K562 (cell line): ENCODE results near the gene LMOD1. TPM values are rescaled to one million over a fixed set of nuclear protein-coding genes. Genes with fewer than 3 reads are reported as not detected.
A peak's percentile ranks its signal among the peaks of the same experiment; 100 is the strongest.

Source experiments
- ATAC-seq: fragments of 200-7000 bp; cut with Tn5 transposase; 3 replicates; pipeline ENCODE4 v1.9.1; 2020; ENCODE audit warnings: moderate library complexity
- BruUV-seq: library from RNA; stranded (reverse); fragments of 400-500 nt; replicated peaks from 2 replicates; lab custom pipeline; 2021; lab: Mats Ljungman, UMichigan
- CTCF ChIA-PET: fragments of 300-600 bp; formaldehyde crosslinking; extraction: SDS; loops from one replicate; lab custom pipeline; 2021; ENCODE audit warnings: low intra/inter-chr PET ratio; lab: Yijun Ruan, JAX
- POLR2A ChIA-PET: fragments of 300-600, 350-650 bp; sonication (Branson Sonifier 250); formaldehyde crosslinking; extraction: SDS; loops from one replicate; lab custom pipeline; 2021; ENCODE audit warnings: antibody characterized with exemption, inconsistent platforms; lab: Yijun Ruan, JAX
- DNase-seq, 4 experiments: peaks; one replicate each; pipeline versions ENCODE4 v3.0.0 to v3.0.0-alpha.2; 2011 to 2018; ENCODE audit warnings: low spot score in 3 of 4, mixed read lengths in 3 of 4; ENCODE audit errors: extremely low read depth in 1 of 4
- FAIRE-seq: peaks from 2 replicates; lab custom pipeline; 2011; peaks lifted over from hg19 to GRCh38; lab: Jason Lieb, UNC
- H2AFZ ChIP-seq: 2 replicates; pipeline ENCODE4 v1.6.0; 2011; ENCODE audit warnings: low read depth, low read length, control low read depth, inconsistent platforms
- H3K27ac ChIP-seq: fragments of 200-600 bp; 3 replicates; pipeline ENCODE4 v1.8.0; 2011; ENCODE audit warnings: low read depth, mild to moderate bottlenecking, control low read depth, inconsistent platforms, low read length, moderate library complexity, mixed read lengths; ENCODE audit errors: extremely low read depth
- H3K27me3 ChIP-seq, 2 experiments: fragments of 300-600 bp in 1 of 2; 2 replicates in 1 of 2; 3 replicates in 1 of 2; pipeline versions ENCODE4 v1.6.0 to v1.8.0; 2011; ENCODE audit warnings: inconsistent platforms in 2 of 2, low read length in 2 of 2, mild to moderate bottlenecking in 1 of 2, mixed read lengths in 1 of 2, moderate library complexity in 1 of 2; ENCODE audit not compliant: control insufficient read depth in 2 of 2, insufficient read depth in 2 of 2
- H3K36me3 ChIP-seq: fragments of 300-600 bp; 3 replicates; pipeline ENCODE4 v1.8.0; 2011; ENCODE audit warnings: mild to moderate bottlenecking, low read length, inconsistent platforms; ENCODE audit not compliant: control insufficient read depth, insufficient read depth
- H3K4me1 ChIP-seq, 2 experiments: fragments of 200-600 bp in 1 of 2; replicated peaks in 1 of 2; 2 replicates in 1 of 2; 3 replicates in 1 of 2; pipeline versions ENCODE4 v1.5.1 to v1.8.0; 2011; ENCODE audit warnings: inconsistent platforms in 2 of 2, low read length in 2 of 2, mild to moderate bottlenecking in 1 of 2, mixed read lengths in 1 of 2, moderate library complexity in 1 of 2; ENCODE audit not compliant: control insufficient read depth in 2 of 2, insufficient read depth in 2 of 2
- H3K4me2 ChIP-seq: 2 replicates; pipeline ENCODE4 v1.6.1; 2011; ENCODE audit warnings: low read length, control low read depth, inconsistent platforms, mixed read lengths; ENCODE audit not compliant: insufficient read depth
- H3K4me3 ChIP-seq: fragments of 200-600 bp; sonication (generic), shearing (Covaris generic); 2 replicates; pipeline ENCODE4 v1.5.1; 2016; ENCODE audit warnings: control low read depth, inconsistent platforms
- H3K79me2 ChIP-seq: fragments of 200-600 bp; 3 replicates; pipeline ENCODE4 v1.8.0; 2011; ENCODE audit warnings: low read length, inconsistent platforms; ENCODE audit not compliant: control insufficient read depth, insufficient read depth
- H3K9ac ChIP-seq, 2 experiments: 2 replicates each; pipeline versions ENCODE4 v1.6.0 to v1.6.1; 2011; ENCODE audit warnings: low read depth in 2 of 2, low read length in 2 of 2, control low read depth in 1 of 2, inconsistent platforms in 1 of 2, mild to moderate bottlenecking in 1 of 2, mixed read lengths in 1 of 2; ENCODE audit not compliant: insufficient read depth in 1 of 2
- H3K9me1 ChIP-seq: one replicate; pipeline ENCODE4 v1.6.0; 2011; ENCODE audit warnings: inconsistent platforms, mild to moderate bottlenecking, low read length, moderate library complexity; ENCODE audit not compliant: control insufficient read depth, insufficient read depth
- H3K9me3 ChIP-seq: replicated peaks from 2 replicates; pipeline ENCODE4 v1.5.1; 2011; ENCODE audit warnings: low read depth, low read length, inconsistent platforms; ENCODE audit not compliant: control insufficient read depth, insufficient read depth
- H4K20me1 ChIP-seq: replicated peaks from 2 replicates; pipeline ENCODE4 v1.6.1; 2011; ENCODE audit warnings: low read length, inconsistent platforms, mixed read lengths; ENCODE audit not compliant: control insufficient read depth, insufficient read depth
- BRD9 ChIP-seq: fragments of 450-650 bp; IDR thresholded peaks from 2 replicates; pipeline ENCODE4 v1.6.1; 2018; ENCODE audit warnings: low read depth; ENCODE audit not compliant: partially characterized antibody
- CBFA2T2 ChIP-seq: fragments of 450-650 bp; conservative IDR thresholded peaks from 2 replicates; pipeline ENCODE4 v1.6.1; 2017; ENCODE audit warnings: mild to moderate bottlenecking
- WGBS: fragments of 100-300 bp; shearing (Covaris generic); methylation state at CpG from one replicate; pipeline ENCODE4 v1.1.6; 2016; ENCODE audit warnings: low coverage, mixed read lengths; ENCODE audit not compliant: insufficient coverage; ENCODE audit errors: missing lambda C conversion rate; 5-methylcytosine and 5-hydroxymethylcytosine counted together
- in situ Hi-C: fragments of 300-500 bp; cut with MboI; formaldehyde crosslinking; loops from 4 replicates; pipeline ENCODE4 v1.15.0; 2018; ENCODE audit warnings: inconsistent platforms, mixed read lengths
- intact Hi-C: fragments of 100-400 bp; cut with micrococcal nuclease; formaldehyde crosslinking; loops from 2 replicates; pipeline ENCODE4 v1.14.2; 2022
- polyA plus RNA-seq, 8 experiments: library from polyadenylated mRNA; depleted of rRNA in 4 of 8; stranded (reverse) in 5 of 8; unstranded in 3 of 8; fragments of >200 nt; fragmentation: Nextera tagmentation in 2 of 8; fragmentation: Illumina TruSeq in 1 of 8; extraction: Ambion mirVana in 2 of 8; extraction: Trizol in 1 of 8; gene quantifications; 2 replicates each; pipeline versions ENCODE4 v1.2.1 to v1.2.3, GENCODE V29; 2011 to 2014; ENCODE audit warnings: inconsistent platforms in 1 of 8, missing spikeins in 1 of 8
- total RNA-seq, 7 experiments: library from RNA; depleted of rRNA in 6 of 7; stranded (reverse); fragments of >200 nt in 6 of 7; fragmentation: Illumina TruSeq in 2 of 7; extraction: Trizol in 2 of 7; gene quantifications; 2 replicates each; pipeline versions ENCODE4 v1.2.1 to v1.2.3, GENCODE V29; 2011 to 2021; ENCODE audit warnings: low replicate concordance in 1 of 7
- TF ChIP-seq, protein P1 (sequence below): fragments of 450-650 bp; conservative IDR thresholded peaks from 2 replicates; pipeline ENCODE4 v1.6.1; 2016; ENCODE audit warnings: missing genetic modification characterization, low read depth, mild to moderate bottlenecking, control low read depth, missing compliant biosample characterization

Gene LMOD1
- total and polyA plus RNA-seq, 9 of the 15 experiments (the other 6 are each of a cell fraction or from before 2014, with no cell fraction given): 0.03 to 0.54 (median 0.38) TPM; not detected in 1

DNA sequence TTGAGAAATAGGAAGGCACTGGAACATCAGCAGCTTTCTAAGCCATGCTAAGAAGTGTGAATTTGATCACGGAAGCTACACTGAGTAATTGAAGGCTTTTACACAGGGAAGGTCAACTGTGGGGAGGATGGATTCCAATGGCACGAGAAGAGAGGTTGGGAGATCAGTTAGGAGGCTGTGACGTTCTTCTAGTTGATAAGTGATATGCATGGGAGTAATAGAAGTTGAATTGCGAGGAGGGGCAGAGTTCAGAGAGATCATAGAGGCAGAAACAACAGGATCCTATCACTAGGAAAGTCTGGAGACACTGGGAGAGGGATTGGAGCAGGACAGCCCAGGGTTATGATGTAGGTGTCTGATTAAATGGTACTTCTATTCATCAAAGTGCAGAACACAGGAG lies 16.2 kb downstream of the LMOD1 start:
- intact Hi-C loops (no loop called here), in situ Hi-C loops (no loop called here)
- Histone ChIP-seq H3K36me3 (no peaks in the 10 kb centered on the region), H3K4me2 (no peak overlapping the region; the same call in 1 of the 2 replicates), H3K9me1 (no peaks in the 10 kb centered on the region), H3K79me2 (no peaks in the 10 kb centered on the region), H3K4me3 (no peak overlapping the region), H3K27ac (no peak overlapping the region), H3K4me1 (peaks cover 4 to 32% of the 10 kb centered on the region in 2 experiments), H2AFZ (peak overlapping the region; percentile 54), H3K9me3 (no peaks in the 10 kb centered on the region), H3K9ac (no peak overlapping the region; a peak in 1 of 4 replicates), H4K20me1 (no peaks in the 10 kb centered on the region), H3K27me3 (no peaks in the 10 kb centered on the region)
- TF ChIP-seq BRD9: no peak
- TF ChIP-seq, protein P1, sequence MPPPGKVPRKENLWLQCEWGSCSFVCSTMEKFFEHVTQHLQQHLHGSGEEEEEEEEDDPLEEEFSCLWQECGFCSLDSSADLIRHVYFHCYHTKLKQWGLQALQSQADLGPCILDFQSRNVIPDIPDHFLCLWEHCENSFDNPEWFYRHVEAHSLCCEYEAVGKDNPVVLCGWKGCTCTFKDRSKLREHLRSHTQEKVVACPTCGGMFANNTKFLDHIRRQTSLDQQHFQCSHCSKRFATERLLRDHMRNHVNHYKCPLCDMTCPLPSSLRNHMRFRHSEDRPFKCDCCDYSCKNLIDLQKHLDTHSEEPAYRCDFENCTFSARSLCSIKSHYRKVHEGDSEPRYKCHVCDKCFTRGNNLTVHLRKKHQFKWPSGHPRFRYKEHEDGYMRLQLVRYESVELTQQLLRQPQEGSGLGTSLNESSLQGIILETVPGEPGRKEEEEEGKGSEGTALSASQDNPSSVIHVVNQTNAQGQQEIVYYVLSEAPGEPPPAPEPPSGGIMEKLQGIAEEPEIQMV (tag): 0 out of 2 replicates have a peak, but pooled peaks have one; percentile 15
- POLR2A ChIA-PET: interaction anchor here (1.4 kb wide), 1 partner anchor 13 kb away, joined by 4 read pairs; no protein-coding TSS in a partner anchor
- BruUV-seq: no TSS peak
- 22% methylated on average over 4 of the region's 4 CpGs for WGBS
- ATAC-seq (no peak), FAIRE-seq (no peak), DNase-seq (no peak)
- CTCF ChIA-PET: no interaction called here

DNA sequence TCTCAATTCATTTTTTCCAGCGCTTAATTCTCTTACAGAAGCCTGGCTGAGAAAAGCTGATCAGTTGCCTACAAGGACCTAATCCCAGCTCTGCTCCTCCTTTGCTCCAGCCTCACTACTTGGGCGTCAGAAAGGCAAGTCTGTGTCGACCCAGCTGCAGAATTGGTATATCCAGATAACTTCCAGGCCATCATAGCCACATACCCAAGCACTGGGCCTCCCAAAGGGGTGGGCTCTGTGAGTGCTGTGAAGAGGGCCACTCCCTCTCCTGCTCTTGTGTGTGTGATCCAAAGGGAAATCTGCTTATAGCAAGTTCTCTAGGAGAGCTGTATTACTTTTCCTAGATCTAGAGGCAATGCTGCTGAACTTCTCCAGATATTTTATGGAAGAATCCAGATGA lies 18.1 kb downstream of the LMOD1 start:
- no peaks in the 10 kb centered on the region for H3K9me3 ChIP-seq
- intact Hi-C loops: no loop called here
- TF ChIP-seq CBFA2T2: no peak
- H3K4me1 ChIP-seq: peaks cover 16 to 32% of the 10 kb centered on the region in 2 experiments
- DNase-seq: peak in 1 of 4 experiments; percentile 37
- H3K4me2 ChIP-seq: no peak overlapping the region
- BruUV-seq: no TSS peak
- no peaks in the 10 kb centered on the region for H3K79me2 ChIP-seq
- no peak for FAIRE-seq
- H3K9ac ChIP-seq: no peak overlapping the region
- H3K27me3 ChIP-seq: no peaks in the 10 kb centered on the region
- no peak overlapping the region for H3K4me3 ChIP-seq
- no peaks in the 10 kb centered on the region for H3K9me1 ChIP-seq
- no peak overlapping the region for H3K27ac ChIP-seq
- CTCF ChIA-PET: no interaction called here
- in situ Hi-C loops: no loop called here
- ATAC-seq: peak; percentile 9; the same call in 1 of the 3 replicates
- H3K36me3 ChIP-seq: no peaks in the 10 kb centered on the region
- H4K20me1 ChIP-seq: no peaks in the 10 kb centered on the region
- 0 out of 2 replicates have a peak overlapping the region, but pooled peaks have one; percentile 27 for H2AFZ ChIP-seq
- POLR2A ChIA-PET: interaction anchor here (0.7 to 2.9 kb wide), 5 partner anchors 15 to 90 kb away, joined by 3 to 12 read pairs (median 4); partner anchors contain the start of gene TIMM17A
- WGBS: 32% methylated on average over 3 of the region's 3 CpGs
